ENCODE results near the gene MYO18B. TPM values are rescaled to one million over a fixed set of nuclear protein-coding genes. Genes with fewer than 3 reads are reported as not detected.

The MYO18B gene
- total RNA-seq, 1 donor from 2014 or later = 1.9 TPM

GRCh38 chr22:25817092-25817943, 75.3 kb downstream of the MYO18B start:
- intact Hi-C loops (cut with micrococcal nuclease) = no loop called here

GRCh38 chr22:25818541-25818940, 76.6 kb downstream of the MYO18B start:
- intact Hi-C loops (cut with micrococcal nuclease) = no loop called here

GRCh38 chr22:25822344-25822743, 80.4 kb downstream of the MYO18B start:
- intact Hi-C loops (cut with micrococcal nuclease) = no loop called here

GRCh38 chr22:25823276-25823675, 81.3 kb downstream of the MYO18B start:
- intact Hi-C loops (cut with micrococcal nuclease) = no loop called here

- intact Hi-C loops (cut with micrococcal nuclease) = no loop called here
These were observed 82.9 kb downstream of the MYO18B start for GRCh38 chr22:25824828-25825423.

- intact Hi-C loops (cut with micrococcal nuclease) = no loop called here
These were observed 85.4 kb downstream of the MYO18B start for GRCh38 chr22:25827415-25827814.

GRCh38 chr22:25828422-25828821, 86.4 kb downstream of the MYO18B start:
- intact Hi-C loops (cut with micrococcal nuclease) = no loop called here

GRCh38 chr22:25829237-25829636, 87.2 kb downstream of the MYO18B start:
- intact Hi-C loops (cut with micrococcal nuclease) = no loop called here

- intact Hi-C loops (cut with micrococcal nuclease) = no loop called here
These were observed 88.1 kb downstream of the MYO18B start for GRCh38 chr22:25829808-25830777.

GRCh38 chr22:25833091-25833490, 91.1 kb downstream of the MYO18B start:
- intact Hi-C loops (cut with micrococcal nuclease) = no loop called here

GRCh38 chr22:25833676-25834075, 91.7 kb downstream of the MYO18B start:
- intact Hi-C loops (cut with micrococcal nuclease) = no loop called here

GRCh38 chr22:25834490-25834889, 92.5 kb downstream of the MYO18B start:
- intact Hi-C loops (cut with micrococcal nuclease) = no loop called here

GRCh38 chr22:25835348-25835747, 93.4 kb downstream of the MYO18B start:
- intact Hi-C loops (cut with micrococcal nuclease) = no loop called here

- intact Hi-C loops (cut with micrococcal nuclease) = no loop called here
These were observed 95.4 kb downstream of the MYO18B start for GRCh38 chr22:25837288-25837900.

GRCh38 chr22:25838960-25839741, 97.2 kb downstream of the MYO18B start:
- intact Hi-C loops (cut with micrococcal nuclease) = no loop called here

GRCh38 chr22:25839755-25840154, 97.8 kb downstream of the MYO18B start:
- intact Hi-C loops (cut with micrococcal nuclease) = no loop called here

GRCh38 chr22:25840167-25840566, 98.2 kb downstream of the MYO18B start:
- intact Hi-C loops (cut with micrococcal nuclease) = no loop called here

- intact Hi-C loops (cut with micrococcal nuclease) = no loop called here
These were observed 98.9 kb downstream of the MYO18B start for GRCh38 chr22:25840891-25841290.

GRCh38 chr22:25841775-25842174, 99.8 kb downstream of the MYO18B start:
- intact Hi-C loops (cut with micrococcal nuclease) = no loop called here

GRCh38 chr22:25843660-25844405, 101.8 kb downstream of the MYO18B start:
- intact Hi-C loops (cut with micrococcal nuclease) = no loop called here
